Stimulated activated CD4-positive, alpha-beta T cell treated with anti-CD3 and anti-CD28 coated beads, Interleukin-4, amount 100 ng/mL, for 1 hour (primary cell): ENCODE data around the gene GJA9.
"Not testable (repeated sequence)": the region's sequence is repeated elsewhere in the genome, so short reads cannot be mapped to it uniquely, and the experiment has no call there.

ENCODE experiments used
- DNase-seq: peaks from one replicate; pipeline ENCODE4 v3.0.0-alpha.2; 2020

Gene GJA9

GRCh38 chr1:38873027-38873969, 8.1 kb downstream of the GJA9 start, which contains the start of gene MYCBP:
MYCBP (minus strand) TSS chr1:38873348; CDS start chr1:38873305, 43 bp downstream.
- peak; percentile 95 for DNase-seq

DNA sequence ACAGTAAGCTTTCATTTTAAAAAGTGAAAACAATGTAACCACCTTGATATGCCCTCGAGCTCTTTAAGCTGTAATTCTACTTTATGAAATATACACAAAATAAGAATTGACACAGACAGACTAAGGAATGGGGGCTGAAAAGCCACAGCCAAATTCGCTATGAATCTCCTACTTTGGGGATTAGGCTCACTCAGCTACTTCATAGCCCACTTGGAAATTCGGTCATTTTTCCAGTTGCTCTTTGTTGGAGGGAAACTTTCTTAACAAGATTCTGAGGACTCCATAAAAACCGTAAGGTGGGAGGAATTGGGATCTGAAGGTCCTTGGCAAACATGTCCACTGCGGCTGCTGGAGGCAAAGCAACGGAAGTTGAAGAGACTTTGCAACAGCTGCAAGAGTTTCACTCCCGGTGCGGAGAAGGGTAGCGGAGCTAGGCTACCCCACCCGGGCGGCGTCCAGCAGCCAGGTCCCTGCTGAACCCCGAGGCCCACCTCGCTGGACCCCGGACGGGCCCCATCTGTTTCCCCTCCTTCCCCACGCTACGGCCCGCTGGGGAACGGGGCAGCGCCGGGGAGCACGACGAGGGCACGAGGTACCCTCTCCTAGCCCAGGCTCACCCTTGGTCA, 8.9 kb downstream of the GJA9 start:
- DNase-seq: peak; percentile 27

- no peak for DNase-seq
Measured at GRCh38 chr1:38870996-38871395, 10.4 kb downstream of the GJA9 start.

DNA sequence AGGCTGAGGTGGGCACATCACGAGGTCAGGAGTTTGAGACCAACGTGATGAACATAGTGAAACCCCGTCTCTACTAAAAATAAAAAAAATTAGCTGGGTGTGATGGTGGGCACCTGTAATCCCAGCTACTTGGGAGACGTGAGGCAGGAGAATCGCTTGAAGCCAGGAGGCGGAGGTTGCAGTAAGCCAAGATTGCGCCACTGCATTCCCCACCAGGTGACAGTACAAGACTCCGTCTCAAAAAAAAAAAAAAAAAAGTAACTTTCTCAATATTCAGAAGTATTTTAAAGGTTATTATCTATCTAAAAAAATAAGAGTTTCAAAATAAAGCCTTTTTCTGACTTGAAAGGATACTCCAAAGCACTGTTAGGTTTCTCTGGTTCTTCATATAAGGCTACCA, 14.2 kb downstream of the GJA9 start:
- no peak for DNase-seq

GRCh38 chr1:38865112-38865715, 16.2 kb downstream of the GJA9 start:
- no peak for DNase-seq

DNA sequence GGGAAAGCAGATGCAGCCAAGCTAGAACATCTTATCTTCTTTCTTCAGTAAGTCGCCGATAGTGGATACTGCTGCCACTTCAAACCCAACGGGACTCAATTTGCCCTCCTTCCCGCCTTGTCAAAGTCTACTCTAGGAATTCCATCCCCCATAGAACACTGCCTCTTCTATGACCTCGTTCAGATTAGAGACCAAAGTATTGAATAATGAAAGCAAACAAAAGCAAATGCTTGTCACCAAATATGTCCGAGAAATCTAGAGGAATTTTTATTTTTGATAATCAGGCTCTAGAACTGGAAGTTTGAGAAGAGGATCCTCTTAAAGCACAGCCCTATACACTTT, 21.0 kb downstream of the GJA9 start:
- no peak for DNase-seq

GRCh38 chr1:38859561-38860453, 21.6 kb downstream of the GJA9 start, which contains the start of gene RRAGC:
RRAGC (minus strand) TSS chr1:38859772; CDS start chr1:38859646, 126 bp downstream.
- peak; percentile 98 for DNase-seq

GRCh38 chr1:38858833-38859560, 22.4 kb downstream of the GJA9 start:
- peak; percentile 54 for DNase-seq

GRCh38 chr1:38852780-38853179, 28.6 kb downstream of the GJA9 start:
- no peak for DNase-seq

- no peak for DNase-seq
Measured at GRCh38 chr1:38848071-38848470, 33.3 kb downstream of the GJA9 start.

DNA sequence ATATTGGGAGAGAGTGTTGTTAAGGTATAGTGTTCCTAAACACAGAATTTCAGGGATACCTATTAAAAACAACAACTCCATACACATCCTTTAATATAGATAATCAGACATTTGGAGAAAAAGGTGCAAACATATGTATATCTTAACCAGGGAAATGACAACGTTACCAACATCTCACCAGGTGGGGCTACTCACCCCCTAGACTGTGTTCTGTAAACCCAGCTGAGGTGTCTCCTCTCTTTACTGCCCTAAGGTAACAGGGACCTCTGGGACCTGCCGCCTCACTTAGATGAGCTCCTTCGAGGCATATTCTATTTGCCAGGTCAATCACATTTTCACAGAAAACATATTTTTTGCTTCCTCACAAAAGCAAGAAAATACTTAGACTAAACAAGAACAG, 35.2 kb downstream of the GJA9 start:
- DNase-seq: no peak

- not testable (repeated sequence) for DNase-seq
Measured at GRCh38 chr1:38845088-38845487, 36.3 kb downstream of the GJA9 start.

GRCh38 chr1:38840281-38840680, 41.1 kb downstream of the GJA9 start:
- no peak for DNase-seq

DNA sequence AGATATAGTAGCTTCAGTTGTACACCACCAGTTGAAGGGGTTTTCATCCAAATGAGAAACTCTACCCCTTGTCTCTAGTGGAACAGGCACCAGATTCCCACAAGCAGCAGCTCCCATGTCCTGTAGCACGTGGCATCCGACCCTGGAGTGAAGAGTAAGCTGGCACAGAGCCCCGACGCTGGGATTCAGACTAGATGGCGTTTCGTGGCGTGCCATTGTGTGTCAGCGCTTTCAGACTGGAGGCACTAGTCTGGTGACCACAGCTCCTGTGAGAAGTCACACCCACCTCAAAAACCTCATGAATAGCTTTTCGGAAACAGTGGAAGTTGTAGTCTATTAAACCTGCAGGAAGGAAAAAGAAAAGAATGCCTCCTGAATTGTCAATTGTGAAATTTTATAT, 42.0 kb downstream of the GJA9 start:
- no peak for DNase-seq

- DNase-seq: not testable (repeated sequence)
Measured at GRCh38 chr1:38836316-38836715, 45.1 kb downstream of the GJA9 start.

DNA sequence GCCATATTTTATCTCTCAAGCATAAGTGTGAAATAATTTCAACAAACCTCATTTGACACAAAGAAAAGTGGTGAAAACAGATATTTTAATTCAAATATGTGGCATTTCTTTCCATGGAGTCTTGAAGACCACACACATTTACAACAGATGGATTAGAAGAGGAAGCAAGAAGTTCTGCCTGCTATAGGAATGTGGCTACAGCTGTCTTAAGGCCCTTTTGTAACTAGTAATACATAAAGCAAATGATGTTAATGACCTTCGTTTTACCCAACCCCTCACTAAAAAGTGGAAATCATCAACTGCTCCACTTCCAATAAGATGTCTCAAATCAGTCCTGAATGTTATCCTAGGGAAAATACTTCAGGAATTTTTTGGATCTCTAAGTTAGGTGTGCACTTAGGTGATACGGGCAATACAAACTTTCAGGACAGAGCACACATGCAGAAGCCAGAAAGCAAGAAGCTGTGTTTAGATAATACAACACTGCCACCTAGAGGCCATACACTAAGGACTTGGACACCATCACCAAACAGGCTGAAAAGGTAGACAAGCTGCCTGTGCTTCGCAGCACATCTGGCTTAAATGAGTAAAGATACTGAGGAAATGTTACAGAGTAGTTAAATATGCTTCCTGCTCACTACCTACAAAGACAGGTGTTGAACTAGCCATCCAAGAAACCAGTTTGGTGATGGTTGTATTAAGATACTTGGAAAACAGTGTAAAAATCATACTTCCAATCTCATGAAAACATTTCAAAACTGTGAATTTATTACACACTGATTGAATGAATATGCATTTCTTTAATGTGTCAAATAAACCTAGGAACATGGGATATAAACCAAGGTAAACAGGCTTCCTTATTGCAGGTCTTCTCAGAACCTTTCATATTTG, 46.2 kb downstream of the GJA9 start:
- DNase-seq: no peak

DNA sequence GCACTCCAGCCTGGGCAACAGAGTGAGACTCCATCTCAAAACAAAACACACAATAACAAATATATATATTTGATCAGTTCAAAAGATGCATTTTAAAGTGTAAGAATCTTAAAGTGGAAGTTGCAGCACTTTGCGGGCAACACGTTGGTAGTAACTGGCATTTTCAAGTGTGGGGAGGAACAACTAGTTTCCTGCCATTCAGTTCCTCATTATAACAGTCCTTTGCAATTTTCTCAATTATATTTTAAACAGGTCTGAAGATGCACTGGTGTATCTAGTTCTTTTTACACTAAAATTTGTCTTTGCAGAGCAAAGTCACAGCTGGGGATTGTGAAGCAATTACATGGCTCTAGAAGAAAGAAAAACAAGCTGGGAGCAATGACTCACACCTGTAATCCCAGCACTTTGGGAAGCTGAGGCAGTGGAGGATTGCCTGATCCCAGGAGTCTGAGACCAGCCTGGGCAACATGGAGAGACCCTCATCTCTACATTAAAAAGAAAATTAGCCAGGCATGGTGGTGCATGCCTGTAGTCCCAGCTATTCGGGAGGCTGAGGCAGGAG, 47.1 kb downstream of the GJA9 start:
- no peak for DNase-seq

DNA sequence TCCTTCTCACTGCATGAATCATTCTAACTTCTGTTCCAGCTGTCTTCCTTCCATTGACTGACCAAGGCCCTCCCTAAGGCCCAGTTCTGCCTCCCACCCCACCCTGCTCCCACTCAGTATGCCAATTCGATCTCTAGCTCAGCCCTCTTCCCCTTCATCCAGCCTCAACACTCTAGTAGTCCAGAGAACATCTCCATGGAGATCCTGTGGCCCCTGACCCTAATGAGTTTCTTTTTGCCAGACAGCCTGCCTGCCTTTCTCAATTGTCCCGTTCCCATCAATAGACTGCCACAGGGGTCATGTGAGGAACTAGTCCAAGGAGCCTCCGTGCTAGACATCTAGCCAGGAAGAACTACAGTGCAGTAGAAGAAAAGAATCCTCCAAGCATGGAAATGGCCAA, 48.2 kb downstream of the GJA9 start:
- DNase-seq: no peak

DNA sequence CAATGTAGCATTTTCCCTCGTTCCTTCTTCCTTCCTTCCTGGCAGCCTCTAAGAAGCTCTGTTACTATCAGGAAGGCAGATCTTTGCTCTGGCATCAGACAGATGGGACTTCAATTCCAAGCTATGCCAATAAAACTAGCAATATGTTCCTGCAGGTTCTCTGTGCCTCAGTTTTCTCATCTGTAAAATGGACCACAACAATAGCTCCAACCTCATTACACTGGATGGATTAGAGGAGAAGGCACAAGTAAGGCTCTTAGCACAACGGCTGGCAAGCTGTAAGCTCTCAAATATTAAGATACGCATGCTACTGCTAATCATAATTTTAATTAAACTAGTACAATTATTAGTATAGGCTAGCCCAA, 49.0 kb downstream of the GJA9 start:
- no peak for DNase-seq

GRCh38 chr1:38831731-38832369, 49.5 kb downstream of the GJA9 start:
- no peak for DNase-seq
